22Rv1 (cell line): ENCODE results near the gene TGFBR3.

Source experiments
- ZFX ChIP-seq: fragments of 450-650 bp; IDR thresholded peaks from 2 replicates; pipeline ENCODE4 v1.6.1; 2017; ENCODE audit warnings: antibody characterized with exemption, borderline replicate concordance
- TF ChIP-seq, protein P1 (sequence below): fragments of 450-650 bp; IDR thresholded peaks from 2 replicates; pipeline ENCODE4 v1.5.1; 2017; ENCODE audit warnings: mild to moderate bottlenecking

DNA sequence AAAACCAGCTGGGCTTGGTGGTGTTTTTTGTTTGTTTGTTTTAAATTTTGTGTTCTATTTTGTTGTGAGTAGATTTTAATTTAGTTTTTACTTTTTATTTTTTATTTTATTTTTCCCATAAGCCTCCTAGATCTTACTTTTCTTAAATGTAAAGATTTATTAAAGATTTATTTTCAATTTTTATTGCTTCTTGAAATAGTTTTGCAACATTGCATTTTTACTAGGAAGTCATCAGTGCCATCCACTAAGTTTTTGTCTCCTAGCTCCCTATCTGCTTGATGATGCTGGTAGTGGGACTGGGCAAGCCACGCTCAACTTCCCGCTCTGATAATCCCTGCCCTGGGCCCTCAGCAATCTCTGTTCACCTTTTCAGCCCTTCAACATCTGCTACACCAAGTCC lies 209.9 kb downstream of the TGFBR3 start:
- TF ChIP-seq, protein P1, sequence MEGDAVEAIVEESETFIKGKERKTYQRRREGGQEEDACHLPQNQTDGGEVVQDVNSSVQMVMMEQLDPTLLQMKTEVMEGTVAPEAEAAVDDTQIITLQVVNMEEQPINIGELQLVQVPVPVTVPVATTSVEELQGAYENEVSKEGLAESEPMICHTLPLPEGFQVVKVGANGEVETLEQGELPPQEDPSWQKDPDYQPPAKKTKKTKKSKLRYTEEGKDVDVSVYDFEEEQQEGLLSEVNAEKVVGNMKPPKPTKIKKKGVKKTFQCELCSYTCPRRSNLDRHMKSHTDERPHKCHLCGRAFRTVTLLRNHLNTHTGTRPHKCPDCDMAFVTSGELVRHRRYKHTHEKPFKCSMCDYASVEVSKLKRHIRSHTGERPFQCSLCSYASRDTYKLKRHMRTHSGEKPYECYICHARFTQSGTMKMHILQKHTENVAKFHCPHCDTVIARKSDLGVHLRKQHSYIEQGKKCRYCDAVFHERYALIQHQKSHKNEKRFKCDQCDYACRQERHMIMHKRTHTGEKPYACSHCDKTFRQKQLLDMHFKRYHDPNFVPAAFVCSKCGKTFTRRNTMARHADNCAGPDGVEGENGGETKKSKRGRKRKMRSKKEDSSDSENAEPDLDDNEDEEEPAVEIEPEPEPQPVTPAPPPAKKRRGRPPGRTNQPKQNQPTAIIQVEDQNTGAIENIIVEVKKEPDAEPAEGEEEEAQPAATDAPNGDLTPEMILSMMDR = no peak
- no peak for TF ChIP-seq ZFX
